ENCODE results near the gene SLC6A5. TPM values are rescaled to one million over a fixed set of nuclear protein-coding genes. Genes with fewer than 3 reads are reported as not detected.

Gene SLC6A5
- total and polyA plus RNA-seq, 2 of the 8 experiments (the other 6 are each of a cell fraction or from before 2014, with no cell fraction given) = not detected

- H2BK5ac ChIP-seq (ENCODE audit: low read depth, low read length) = no peak overlapping the region
- H2BK15ac ChIP-seq (ENCODE audit: low read length) = no peak overlapping the region
- H4K20me1 ChIP-seq (replicated peaks in 1 of 2; ENCODE audit: control insufficient read depth in 1 of 2, insufficient read depth in 2 of 2, low read length in 2 of 2) = no peaks in the 10 kb centered on the region
- H3K9me3 ChIP-seq (ENCODE audit: insufficient read depth in 2 of 2, low read depth in 1 of 2, low read length in 1 of 2) = no peaks in the 10 kb centered on the region
- H3K23ac ChIP-seq (ENCODE audit: insufficient read length) = no peak overlapping the region
- POLR2A ChIA-PET (ENCODE audit: partially characterized antibody) = no interaction called here
- H2AK5ac ChIP-seq (ENCODE audit: low read depth, low read length) = no peak overlapping the region
- no peaks in the 10 kb centered on the region; a peak in 1 of 7 replicates for H3K27me3 ChIP-seq (replicated peaks in 1 of 4; ENCODE audit: control insufficient read depth in 3 of 4, extremely low read depth in 1 of 4, insufficient read depth in 3 of 4, low read length in 3 of 4)
- H4K91ac ChIP-seq (replicated peaks; ENCODE audit: insufficient read length, low read length) = no peak overlapping the region
- no peak overlapping the region for H3K9ac ChIP-seq (replicated peaks in 1 of 4; ENCODE audit: extremely low read depth in 1 of 4, low read depth in 3 of 4, low read length in 3 of 4)
- FAIRE-seq (no peak), DNase-seq (ENCODE audit: low read depth in 1 of 2, low spot score in 2 of 2) (no peak)
- no peak overlapping the region for H3K4ac ChIP-seq (replicated peaks; ENCODE audit: insufficient read length, low read depth, low read length)
- H3K56ac ChIP-seq (replicated peaks; ENCODE audit: insufficient read length, low read depth, low read length) = no peak overlapping the region
- peaks cover 1 to 12% (median 10%) of the 10 kb centered on the region in 4 experiments; a peak in 5 of 7 replicates for H3K4me1 ChIP-seq (replicated peaks in 1 of 4; ENCODE audit: control insufficient read depth in 3 of 4, insufficient read depth in 4 of 4, low read length in 3 of 4)
- WGBS, 2 experiments (ENCODE audit: extremely low coverage in 1 of 2, insufficient coverage in 1 of 2, insufficient read length in 1 of 2, insufficient replicate concordance in 2 of 2, low coverage in 1 of 2, low lambda C conversion rate in 2 of 2, missing lambda C conversion rate in 1 of 2) = 85% methylated on average over 1 of the region's 1 CpG; no CpG with 5 or more reads in 1 of the 2 experiments
- no peak overlapping the region for H4K8ac ChIP-seq (ENCODE audit: extremely low read depth, insufficient read depth, low read length)
- CTCF ChIA-PET (ENCODE audit: partially characterized antibody) = interaction anchor here (0.7 to 2.2 kb wide), 7 partner anchors 8 to 1222 kb away, joined by 3 to 14 read pairs (median 3); no protein-coding TSS in a partner anchor
- H3K4me2 ChIP-seq (ENCODE audit: insufficient read depth in 1 of 2, low read depth in 2 of 2, low read length in 2 of 2) = no peak overlapping the region
- no peak overlapping the region for H3K14ac ChIP-seq (ENCODE audit: insufficient read length)
- H3K18ac ChIP-seq (ENCODE audit: extremely low read depth, low read length) = no peak overlapping the region
- H3K27ac ChIP-seq (ENCODE audit: low read depth, low read length) = no peak overlapping the region
- no peak overlapping the region for H4K5ac ChIP-seq (ENCODE audit: insufficient read length, low read depth, low read length)
- no peak overlapping the region for H2AFZ ChIP-seq (ENCODE audit: low read length)
- H2BK20ac ChIP-seq (ENCODE audit: low read length) = no peak overlapping the region
- H2BK12ac ChIP-seq (ENCODE audit: low read depth, low read length) = no peak overlapping the region
- H3K79me2 ChIP-seq (ENCODE audit: control insufficient read depth in 1 of 2, insufficient read depth in 2 of 2, low read length in 2 of 2) = no peaks in the 10 kb centered on the region
- no peaks in the 10 kb centered on the region for H3K36me3 ChIP-seq (ENCODE audit: control insufficient read depth in 2 of 4, insufficient read depth in 4 of 4, low read length in 3 of 4)
- H2BK120ac ChIP-seq (replicated peaks; ENCODE audit: low read depth, low read length) = no peak overlapping the region
- no peak overlapping the region for H3K4me3 ChIP-seq (ENCODE audit: extremely low read depth in 1 of 4, insufficient read depth in 2 of 4, low read depth in 3 of 4, low read length in 4 of 4)
- H3K79me1 ChIP-seq (ENCODE audit: low read depth, low read length) = no peaks in the 10 kb centered on the region
- H3K23me2 ChIP-seq (ENCODE audit: low read depth, low read length) = no peaks in the 10 kb centered on the region
- TF ChIP-seq TAF1 (IDR thresholded peaks at IDR 0.05; ENCODE audit: low read depth, low read length) (no peak), SP1 (IDR thresholded peaks at IDR 0.05; ENCODE audit: low read depth, low read length) (no peak), ASH2L (IDR thresholded peaks at IDR 0.05; ENCODE audit: low read length) (no peak), SUZ12 (IDR thresholded peaks at IDR 0.05; ENCODE audit: low read length) (no peak), KDM4A (IDR thresholded peaks at IDR 0.05; ENCODE audit: low read depth, low read length, severe bottlenecking) (no peak), MAFK (IDR thresholded peaks at IDR 0.05; ENCODE audit: low read depth, low read length) (no peak), CTCF (IDR thresholded peaks at IDR 0.05; ENCODE audit: control extremely low read depth in 1 of 3, insufficient read depth in 1 of 3, low read depth in 1 of 3, low read length in 3 of 3) (no peak), KDM5A (IDR thresholded peaks at IDR 0.05; ENCODE audit: low read length) (no peak), RXRA (IDR thresholded peaks at IDR 0.05; ENCODE audit: insufficient read depth, low read depth, low read length) (no peak), SIN3A (conservative IDR thresholded peaks at IDR 0.05 in 1 of 2, IDR thresholded peaks at IDR 0.05 in 1 of 2; ENCODE audit: low read depth in 1 of 2, low read length in 2 of 2) (no peak), RFX5 (IDR thresholded peaks at IDR 0.05; ENCODE audit: borderline replicate concordance, low read depth, low read length) (no peak)
Measured at GRCh38 chr11:20618083-20618482, 18.7 kb downstream of the SLC6A5 start.
